ENCODE data around the gene MACROD2.

MACROD2 gene

DNA sequence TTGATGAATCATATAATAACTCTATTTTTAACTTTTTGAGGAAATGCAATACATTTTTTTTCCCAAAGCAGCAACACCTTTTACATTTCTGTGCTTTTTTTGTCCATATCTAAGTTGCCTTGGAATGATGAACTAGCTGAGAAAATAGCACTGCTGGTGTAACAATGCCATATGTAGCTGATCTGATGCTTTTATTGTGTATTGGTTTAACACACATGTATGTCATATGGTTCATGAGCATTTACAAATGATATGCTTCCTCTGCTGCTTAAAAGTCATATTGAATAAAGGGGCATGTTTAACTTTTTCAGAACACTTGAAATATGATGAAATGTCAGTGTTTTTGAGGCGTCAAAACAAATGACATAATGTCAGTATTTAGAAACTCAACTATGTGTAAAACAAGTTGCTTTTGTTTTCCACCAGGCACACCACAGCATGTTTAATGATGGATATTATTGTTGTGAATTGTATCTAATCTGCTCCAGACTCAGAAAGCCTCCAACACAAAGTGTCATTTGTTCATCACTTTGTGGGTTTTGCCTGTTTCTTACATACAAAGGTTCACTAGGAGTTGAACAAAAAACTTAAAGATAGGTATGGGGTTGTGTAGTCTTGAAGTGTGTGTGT is 1117.9 kb downstream of the MACROD2 start (continued):
- TF ChIP-seq, protein P1, sequence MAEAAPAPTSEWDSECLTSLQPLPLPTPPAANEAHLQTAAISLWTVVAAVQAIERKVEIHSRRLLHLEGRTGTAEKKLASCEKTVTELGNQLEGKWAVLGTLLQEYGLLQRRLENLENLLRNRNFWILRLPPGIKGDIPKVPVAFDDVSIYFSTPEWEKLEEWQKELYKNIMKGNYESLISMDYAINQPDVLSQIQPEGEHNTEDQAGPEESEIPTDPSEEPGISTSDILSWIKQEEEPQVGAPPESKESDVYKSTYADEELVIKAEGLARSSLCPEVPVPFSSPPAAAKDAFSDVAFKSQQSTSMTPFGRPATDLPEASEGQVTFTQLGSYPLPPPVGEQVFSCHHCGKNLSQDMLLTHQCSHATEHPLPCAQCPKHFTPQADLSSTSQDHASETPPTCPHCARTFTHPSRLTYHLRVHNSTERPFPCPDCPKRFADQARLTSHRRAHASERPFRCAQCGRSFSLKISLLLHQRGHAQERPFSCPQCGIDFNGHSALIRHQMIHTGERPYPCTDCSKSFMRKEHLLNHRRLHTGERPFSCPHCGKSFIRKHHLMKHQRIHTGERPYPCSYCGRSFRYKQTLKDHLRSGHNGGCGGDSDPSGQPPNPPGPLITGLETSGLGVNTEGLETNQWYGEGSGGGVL (tag by site-specific recombination; IDR thresholded peaks at IDR 0.05): no peak
- TF ChIP-seq, protein P2, sequence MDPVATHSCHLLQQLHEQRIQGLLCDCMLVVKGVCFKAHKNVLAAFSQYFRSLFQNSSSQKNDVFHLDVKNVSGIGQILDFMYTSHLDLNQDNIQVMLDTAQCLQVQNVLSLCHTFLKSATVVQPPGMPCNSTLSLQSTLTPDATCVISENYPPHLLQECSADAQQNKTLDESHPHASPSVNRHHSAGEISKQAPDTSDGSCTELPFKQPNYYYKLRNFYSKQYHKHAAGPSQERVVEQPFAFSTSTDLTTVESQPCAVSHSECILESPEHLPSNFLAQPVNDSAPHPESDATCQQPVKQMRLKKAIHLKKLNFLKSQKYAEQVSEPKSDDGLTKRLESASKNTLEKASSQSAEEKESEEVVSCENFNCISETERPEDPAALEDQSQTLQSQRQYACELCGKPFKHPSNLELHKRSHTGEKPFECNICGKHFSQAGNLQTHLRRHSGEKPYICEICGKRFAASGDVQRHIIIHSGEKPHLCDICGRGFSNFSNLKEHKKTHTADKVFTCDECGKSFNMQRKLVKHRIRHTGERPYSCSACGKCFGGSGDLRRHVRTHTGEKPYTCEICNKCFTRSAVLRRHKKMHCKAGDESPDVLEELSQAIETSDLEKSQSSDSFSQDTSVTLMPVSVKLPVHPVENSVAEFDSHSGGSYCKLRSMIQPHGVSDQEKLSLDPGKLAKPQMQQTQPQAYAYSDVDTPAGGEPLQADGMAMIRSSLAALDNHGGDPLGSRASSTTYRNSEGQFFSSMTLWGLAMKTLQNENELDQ (tag by site-specific recombination; IDR thresholded peaks at IDR 0.05; ENCODE audit: low read depth): no peak
- no peak for TF ChIP-seq KLF8 (tag by site-specific recombination; IDR thresholded peaks at IDR 0.05)

DNA sequence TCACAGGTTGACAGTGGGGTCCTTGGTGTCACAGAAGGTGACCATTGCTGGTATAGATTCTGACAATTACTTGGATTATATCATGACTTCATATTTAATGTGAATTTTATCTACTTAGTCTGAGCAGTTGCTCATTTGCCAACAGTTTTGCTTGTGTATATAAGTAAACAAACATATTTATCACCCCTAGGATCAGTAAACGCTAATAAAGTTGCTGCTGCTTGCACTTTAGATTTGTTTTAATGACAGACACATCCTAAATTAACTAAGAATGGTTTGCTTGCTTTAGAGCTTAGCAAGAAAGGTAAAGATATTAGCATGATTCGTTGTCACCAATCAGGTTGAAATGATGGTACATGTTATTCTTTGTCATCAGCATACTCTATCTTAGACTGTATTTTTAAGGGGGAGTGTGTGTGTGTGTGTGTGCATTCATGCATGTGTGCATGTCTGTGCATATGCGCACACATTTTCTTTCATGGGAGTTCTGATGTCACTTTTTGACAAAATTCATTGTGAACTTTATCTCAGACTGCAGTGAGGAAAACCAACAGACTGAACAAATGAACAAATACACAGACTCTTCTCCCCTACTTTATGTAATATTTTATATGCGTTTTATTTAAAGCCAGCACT is 1124.7 kb downstream of the MACROD2 start:
- H3K4me3 ChIP-seq (ENCODE audit: low read depth, low read length): no peak overlapping the region
- ChIA-PET CTCF (no interaction called here), POLR2A (no interaction called here)
- H3K27ac ChIP-seq (ENCODE audit: extremely low read depth, low read depth, low read length): no peak overlapping the region
- H3K9me3 ChIP-seq (ENCODE audit: control insufficient read depth, insufficient read depth, low read depth, low read length): no peaks in the 10 kb centered on the region
- H3K4me1 ChIP-seq (ENCODE audit: control insufficient read depth, insufficient read depth, low read length): no peaks in the 10 kb centered on the region
- no peaks in the 10 kb centered on the region for H3K36me3 ChIP-seq (ENCODE audit: control insufficient read depth in 2 of 2, insufficient read depth in 1 of 2, low read length in 2 of 2)
- no peak for TF ChIP-seq ZNF239 (tag by site-specific recombination; IDR thresholded peaks at IDR 0.05)
- TF ChIP-seq, protein P3, sequence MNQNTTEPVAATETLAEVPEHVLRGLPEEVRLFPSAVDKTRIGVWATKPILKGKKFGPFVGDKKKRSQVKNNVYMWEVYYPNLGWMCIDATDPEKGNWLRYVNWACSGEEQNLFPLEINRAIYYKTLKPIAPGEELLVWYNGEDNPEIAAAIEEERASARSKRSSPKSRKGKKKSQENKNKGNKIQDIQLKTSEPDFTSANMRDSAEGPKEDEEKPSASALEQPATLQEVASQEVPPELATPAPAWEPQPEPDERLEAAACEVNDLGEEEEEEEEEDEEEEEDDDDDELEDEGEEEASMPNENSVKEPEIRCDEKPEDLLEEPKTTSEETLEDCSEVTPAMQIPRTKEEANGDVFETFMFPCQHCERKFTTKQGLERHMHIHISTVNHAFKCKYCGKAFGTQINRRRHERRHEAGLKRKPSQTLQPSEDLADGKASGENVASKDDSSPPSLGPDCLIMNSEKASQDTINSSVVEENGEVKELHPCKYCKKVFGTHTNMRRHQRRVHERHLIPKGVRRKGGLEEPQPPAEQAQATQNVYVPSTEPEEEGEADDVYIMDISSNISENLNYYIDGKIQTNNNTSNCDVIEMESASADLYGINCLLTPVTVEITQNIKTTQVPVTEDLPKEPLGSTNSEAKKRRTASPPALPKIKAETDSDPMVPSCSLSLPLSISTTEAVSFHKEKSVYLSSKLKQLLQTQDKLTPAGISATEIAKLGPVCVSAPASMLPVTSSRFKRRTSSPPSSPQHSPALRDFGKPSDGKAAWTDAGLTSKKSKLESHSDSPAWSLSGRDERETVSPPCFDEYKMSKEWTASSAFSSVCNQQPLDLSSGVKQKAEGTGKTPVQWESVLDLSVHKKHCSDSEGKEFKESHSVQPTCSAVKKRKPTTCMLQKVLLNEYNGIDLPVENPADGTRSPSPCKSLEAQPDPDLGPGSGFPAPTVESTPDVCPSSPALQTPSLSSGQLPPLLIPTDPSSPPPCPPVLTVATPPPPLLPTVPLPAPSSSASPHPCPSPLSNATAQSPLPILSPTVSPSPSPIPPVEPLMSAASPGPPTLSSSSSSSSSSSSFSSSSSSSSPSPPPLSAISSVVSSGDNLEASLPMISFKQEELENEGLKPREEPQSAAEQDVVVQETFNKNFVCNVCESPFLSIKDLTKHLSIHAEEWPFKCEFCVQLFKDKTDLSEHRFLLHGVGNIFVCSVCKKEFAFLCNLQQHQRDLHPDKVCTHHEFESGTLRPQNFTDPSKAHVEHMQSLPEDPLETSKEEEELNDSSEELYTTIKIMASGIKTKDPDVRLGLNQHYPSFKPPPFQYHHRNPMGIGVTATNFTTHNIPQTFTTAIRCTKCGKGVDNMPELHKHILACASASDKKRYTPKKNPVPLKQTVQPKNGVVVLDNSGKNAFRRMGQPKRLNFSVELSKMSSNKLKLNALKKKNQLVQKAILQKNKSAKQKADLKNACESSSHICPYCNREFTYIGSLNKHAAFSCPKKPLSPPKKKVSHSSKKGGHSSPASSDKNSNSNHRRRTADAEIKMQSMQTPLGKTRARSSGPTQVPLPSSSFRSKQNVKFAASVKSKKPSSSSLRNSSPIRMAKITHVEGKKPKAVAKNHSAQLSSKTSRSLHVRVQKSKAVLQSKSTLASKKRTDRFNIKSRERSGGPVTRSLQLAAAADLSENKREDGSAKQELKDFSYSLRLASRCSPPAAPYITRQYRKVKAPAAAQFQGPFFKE (tag by site-specific recombination; IDR thresholded peaks at IDR 0.05; ENCODE audit: borderline replicate concordance): no peak
- TF ChIP-seq, protein P4, sequence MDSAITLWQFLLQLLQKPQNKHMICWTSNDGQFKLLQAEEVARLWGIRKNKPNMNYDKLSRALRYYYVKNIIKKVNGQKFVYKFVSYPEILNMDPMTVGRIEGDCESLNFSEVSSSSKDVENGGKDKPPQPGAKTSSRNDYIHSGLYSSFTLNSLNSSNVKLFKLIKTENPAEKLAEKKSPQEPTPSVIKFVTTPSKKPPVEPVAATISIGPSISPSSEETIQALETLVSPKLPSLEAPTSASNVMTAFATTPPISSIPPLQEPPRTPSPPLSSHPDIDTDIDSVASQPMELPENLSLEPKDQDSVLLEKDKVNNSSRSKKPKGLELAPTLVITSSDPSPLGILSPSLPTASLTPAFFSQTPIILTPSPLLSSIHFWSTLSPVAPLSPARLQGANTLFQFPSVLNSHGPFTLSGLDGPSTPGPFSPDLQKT (IDR thresholded peaks at IDR 0.05; ENCODE audit: borderline replicate concordance, low read depth, low read length): no peak
- no peak for TF ChIP-seq FEZF1 (tag by site-specific recombination; IDR thresholded peaks at IDR 0.05)
- no peak for TF ChIP-seq ZNF837 (tag by site-specific recombination; IDR thresholded peaks at IDR 0.05)
- no peak for TF ChIP-seq ZBTB1 (tag by site-specific recombination; IDR thresholded peaks at IDR 0.05)
- TF ChIP-seq ZNF776 (tag by site-specific recombination; IDR thresholded peaks at IDR 0.05; ENCODE audit: borderline replicate concordance): no peak
- TF ChIP-seq, protein P5, sequence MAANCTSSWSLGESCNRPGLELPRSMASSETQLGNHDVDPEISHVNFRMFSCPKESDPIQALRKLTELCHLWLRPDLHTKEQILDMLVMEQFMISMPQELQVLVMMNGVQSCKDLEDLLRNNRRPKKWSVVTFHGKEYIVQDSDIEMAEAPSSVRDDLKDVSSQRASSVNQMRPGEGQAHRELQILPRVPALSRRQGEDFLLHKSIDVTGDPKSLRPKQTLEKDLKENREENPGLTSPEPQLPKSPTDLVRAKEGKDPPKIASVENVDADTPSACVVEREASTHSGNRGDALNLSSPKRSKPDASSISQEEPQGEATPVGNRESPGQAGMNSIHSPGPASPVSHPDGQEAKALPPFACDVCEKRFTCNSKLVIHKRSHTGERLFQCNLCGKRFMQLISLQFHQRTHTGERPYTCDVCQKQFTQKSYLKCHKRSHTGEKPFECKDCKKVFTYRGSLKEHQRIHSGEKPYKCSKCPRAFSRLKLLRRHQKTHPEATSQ (tag by site-specific recombination; IDR thresholded peaks at IDR 0.05): no peak
- TF ChIP-seq, protein P6, sequence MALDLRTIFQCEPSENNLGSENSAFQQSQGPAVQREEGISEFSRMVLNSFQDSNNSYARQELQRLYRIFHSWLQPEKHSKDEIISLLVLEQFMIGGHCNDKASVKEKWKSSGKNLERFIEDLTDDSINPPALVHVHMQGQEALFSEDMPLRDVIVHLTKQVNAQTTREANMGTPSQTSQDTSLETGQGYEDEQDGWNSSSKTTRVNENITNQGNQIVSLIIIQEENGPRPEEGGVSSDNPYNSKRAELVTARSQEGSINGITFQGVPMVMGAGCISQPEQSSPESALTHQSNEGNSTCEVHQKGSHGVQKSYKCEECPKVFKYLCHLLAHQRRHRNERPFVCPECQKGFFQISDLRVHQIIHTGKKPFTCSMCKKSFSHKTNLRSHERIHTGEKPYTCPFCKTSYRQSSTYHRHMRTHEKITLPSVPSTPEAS (tag by site-specific recombination; IDR thresholded peaks at IDR 0.05): no peak
- TF ChIP-seq, protein P7, sequence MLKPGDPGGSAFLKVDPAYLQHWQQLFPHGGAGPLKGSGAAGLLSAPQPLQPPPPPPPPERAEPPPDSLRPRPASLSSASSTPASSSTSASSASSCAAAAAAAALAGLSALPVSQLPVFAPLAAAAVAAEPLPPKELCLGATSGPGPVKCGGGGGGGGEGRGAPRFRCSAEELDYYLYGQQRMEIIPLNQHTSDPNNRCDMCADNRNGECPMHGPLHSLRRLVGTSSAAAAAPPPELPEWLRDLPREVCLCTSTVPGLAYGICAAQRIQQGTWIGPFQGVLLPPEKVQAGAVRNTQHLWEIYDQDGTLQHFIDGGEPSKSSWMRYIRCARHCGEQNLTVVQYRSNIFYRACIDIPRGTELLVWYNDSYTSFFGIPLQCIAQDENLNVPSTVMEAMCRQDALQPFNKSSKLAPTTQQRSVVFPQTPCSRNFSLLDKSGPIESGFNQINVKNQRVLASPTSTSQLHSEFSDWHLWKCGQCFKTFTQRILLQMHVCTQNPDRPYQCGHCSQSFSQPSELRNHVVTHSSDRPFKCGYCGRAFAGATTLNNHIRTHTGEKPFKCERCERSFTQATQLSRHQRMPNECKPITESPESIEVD (tag by site-specific recombination; IDR thresholded peaks at IDR 0.05): no peak
- TF ChIP-seq GLIS2 (tag by site-specific recombination; IDR thresholded peaks at IDR 0.05): no peak
- TF ChIP-seq BCL11A (tag by site-specific recombination; IDR thresholded peaks at IDR 0.05; ENCODE audit: low read depth): no peak
- TF ChIP-seq ZNF654 (tag by site-specific recombination; IDR thresholded peaks at IDR 0.05; ENCODE audit: low read depth): no peak
- TF ChIP-seq, protein P8, sequence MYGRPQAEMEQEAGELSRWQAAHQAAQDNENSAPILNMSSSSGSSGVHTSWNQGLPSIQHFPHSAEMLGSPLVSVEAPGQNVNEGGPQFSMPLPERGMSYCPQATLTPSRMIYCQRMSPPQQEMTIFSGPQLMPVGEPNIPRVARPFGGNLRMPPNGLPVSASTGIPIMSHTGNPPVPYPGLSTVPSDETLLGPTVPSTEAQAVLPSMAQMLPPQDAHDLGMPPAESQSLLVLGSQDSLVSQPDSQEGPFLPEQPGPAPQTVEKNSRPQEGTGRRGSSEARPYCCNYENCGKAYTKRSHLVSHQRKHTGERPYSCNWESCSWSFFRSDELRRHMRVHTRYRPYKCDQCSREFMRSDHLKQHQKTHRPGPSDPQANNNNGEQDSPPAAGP (tag by site-specific recombination; IDR thresholded peaks at IDR 0.05): no peak
